HEK293 (cell line): ENCODE measurements around the gene ZNF174.

ENCODE experiments used
- BCL11B ChIP-seq: fragments of 450-650 bp; formaldehyde crosslinking; IDR thresholded peaks from 2 replicates; pipeline ENCODE4 v1.5.1; 2016; ENCODE audit warnings: low read depth, missing biosample characterization, missing genetic modification characterization
- CTCF ChIP-seq: fragments of 450-650 bp; formaldehyde crosslinking; IDR thresholded peaks from 2 replicates; pipeline ENCODE4 v1.5.1; 2016; ENCODE audit warnings: missing biosample characterization, missing genetic modification characterization
- ELK4 ChIP-seq: IDR thresholded peaks from 2 replicates; pipeline ENCODE4 v1.6.1; 2011; ENCODE audit warnings: mild to moderate bottlenecking, low read depth, low read length, borderline replicate concordance
- FEZF1 ChIP-seq: fragments of 450-650 bp; formaldehyde crosslinking; IDR thresholded peaks from 2 replicates; pipeline ENCODE4 v1.5.1; 2016; ENCODE audit warnings: missing biosample characterization, missing genetic modification characterization
- KLF16 ChIP-seq: fragments of 450-650 bp; formaldehyde crosslinking; IDR thresholded peaks from 2 replicates; pipeline ENCODE4 v1.5.1; 2017; ENCODE audit warnings: missing biosample characterization, missing genetic modification characterization
- MEIS1 ChIP-seq: sonication (generic); formaldehyde crosslinking; IDR thresholded peaks from 2 replicates; pipeline ENCODE4 v1.8.1; 2022; ENCODE audit warnings: missing genetic modification reagents, mild to moderate bottlenecking, borderline replicate concordance
- MYNN ChIP-seq: fragments of 450-650 bp; formaldehyde crosslinking; IDR thresholded peaks from 2 replicates; pipeline ENCODE4 v1.5.1; 2016; ENCODE audit warnings: missing biosample characterization, missing genetic modification characterization, borderline replicate concordance
- PRDM6 ChIP-seq: fragments of 450-650 bp; formaldehyde crosslinking; IDR thresholded peaks from 2 replicates; pipeline ENCODE4 v1.5.1; 2017; ENCODE audit warnings: missing biosample characterization, missing genetic modification characterization
- SP2 ChIP-seq: fragments of 450-650 bp; formaldehyde crosslinking; IDR thresholded peaks from 2 replicates; pipeline ENCODE4 v1.5.1; 2016; ENCODE audit warnings: missing biosample characterization, missing genetic modification characterization
- ZBTB10 ChIP-seq: fragments of 450-650 bp; formaldehyde crosslinking; IDR thresholded peaks from 2 replicates; pipeline ENCODE4 v1.5.1; 2016; ENCODE audit warnings: missing biosample characterization, missing genetic modification characterization
- ZBTB21 ChIP-seq: fragments of 450-650 bp; formaldehyde crosslinking; IDR thresholded peaks from 2 replicates; pipeline ENCODE4 v1.5.1; 2017; ENCODE audit warnings: missing biosample characterization, missing genetic modification characterization
- ZFP41 ChIP-seq: fragments of 450-650 bp; formaldehyde crosslinking; IDR thresholded peaks from 2 replicates; pipeline ENCODE4 v1.5.1; 2016; ENCODE audit warnings: missing biosample characterization, missing genetic modification characterization, borderline replicate concordance
- ZNF112 ChIP-seq: fragments of 450-650 bp; formaldehyde crosslinking; IDR thresholded peaks from 2 replicates; pipeline ENCODE4 v1.5.0; 2017; ENCODE audit warnings: missing biosample characterization, missing genetic modification characterization
- ZNF121 ChIP-seq: fragments of 450-650 bp; formaldehyde crosslinking; IDR thresholded peaks from 2 replicates; pipeline ENCODE4 v1.5.1; 2016; ENCODE audit warnings: missing biosample characterization, missing genetic modification characterization
- ZNF132 ChIP-seq: fragments of 450-650 bp; formaldehyde crosslinking; IDR thresholded peaks from 2 replicates; pipeline ENCODE4 v1.5.1; 2017; ENCODE audit warnings: missing biosample characterization, missing genetic modification characterization, borderline replicate concordance
- ZNF2 ChIP-seq: fragments of 450-650 bp; formaldehyde crosslinking; IDR thresholded peaks from 2 replicates; pipeline ENCODE4 v1.5.1; 2016; ENCODE audit warnings: missing biosample characterization, missing genetic modification characterization
- ZNF221 ChIP-seq: fragments of 450-650 bp; formaldehyde crosslinking; IDR thresholded peaks from 2 replicates; pipeline ENCODE4 v1.5.1; 2017; ENCODE audit warnings: missing biosample characterization, missing genetic modification characterization, borderline replicate concordance
- ZNF350 ChIP-seq: fragments of 450-650 bp; formaldehyde crosslinking; IDR thresholded peaks from 2 replicates; pipeline ENCODE4 v1.5.0; 2017; ENCODE audit warnings: missing biosample characterization, mild to moderate bottlenecking, missing genetic modification characterization
- ZNF48 ChIP-seq: fragments of 450-650 bp; formaldehyde crosslinking; IDR thresholded peaks from 2 replicates; pipeline ENCODE4 v1.5.1; 2016; ENCODE audit warnings: missing biosample characterization, missing genetic modification characterization
- ZNF513 ChIP-seq: fragments of 450-650 bp; IDR thresholded peaks from 2 replicates; pipeline ENCODE4 v1.5.1; 2018; ENCODE audit warnings: missing biosample characterization, missing genetic modification characterization
- ZNF521 ChIP-seq: fragments of 450-650 bp; formaldehyde crosslinking; IDR thresholded peaks from 2 replicates; pipeline ENCODE4 v1.5.1; 2017; ENCODE audit warnings: missing biosample characterization, mild to moderate bottlenecking, missing genetic modification characterization
- ZNF560 ChIP-seq: fragments of 450-650 bp; formaldehyde crosslinking; IDR thresholded peaks from 2 replicates; pipeline ENCODE4 v1.5.1; 2017; ENCODE audit warnings: missing biosample characterization, missing genetic modification characterization, borderline replicate concordance
- ZNF571 ChIP-seq: fragments of 450-650 bp; formaldehyde crosslinking; IDR thresholded peaks from 2 replicates; pipeline ENCODE4 v1.5.0; 2017; ENCODE audit warnings: missing biosample characterization, missing genetic modification characterization
- ZNF585B ChIP-seq: fragments of 450-650 bp; formaldehyde crosslinking; IDR thresholded peaks from 2 replicates; pipeline ENCODE4 v1.5.1; 2016; ENCODE audit warnings: missing biosample characterization, missing genetic modification characterization
- ZNF639 ChIP-seq: fragments of 450-650 bp; formaldehyde crosslinking; IDR thresholded peaks from 2 replicates; pipeline ENCODE4 v1.5.1; 2016; ENCODE audit warnings: missing biosample characterization, missing genetic modification characterization
- ZNF654 ChIP-seq: fragments of 450-650 bp; formaldehyde crosslinking; IDR thresholded peaks from 2 replicates; pipeline ENCODE4 v1.5.1; 2016; ENCODE audit warnings: low read depth, missing biosample characterization, missing genetic modification characterization
- ZNF660 ChIP-seq: fragments of 450-650 bp; IDR thresholded peaks from 2 replicates; pipeline ENCODE4 v1.5.1; 2018; ENCODE audit warnings: missing biosample characterization, mild to moderate bottlenecking, missing genetic modification characterization
- ZNF747 ChIP-seq: fragments of 450-650 bp; formaldehyde crosslinking; IDR thresholded peaks from 2 replicates; pipeline ENCODE4 v1.5.1; 2016; ENCODE audit warnings: missing biosample characterization, missing genetic modification characterization
- ZNF792 ChIP-seq: fragments of 450-650 bp; formaldehyde crosslinking; IDR thresholded peaks from 2 replicates; pipeline ENCODE4 v1.5.1; 2016; ENCODE audit warnings: missing biosample characterization, missing genetic modification characterization
- ZSCAN30 ChIP-seq: fragments of 450-650 bp; IDR thresholded peaks from 2 replicates; pipeline ENCODE4 v1.5.1; 2018; ENCODE audit warnings: missing biosample characterization, mild to moderate bottlenecking, missing genetic modification characterization, moderate library complexity

Gene ZNF174

GRCh38 chr16:3457434-3458252, 56.6 kb downstream of the ZNF174 start (continued):
- no peak for TF ChIP-seq ZNF513 (tag by site-specific recombination)
- no peak for TF ChIP-seq FEZF1 (tag by site-specific recombination)
- TF ChIP-seq ZNF48 (tag by site-specific recombination): no peak
- TF ChIP-seq ELK4: no peak; the same call in 1 of the 2 replicates
- TF ChIP-seq ZNF792 (tag by site-specific recombination): peak; percentile 64; the same call in 1 of the 2 replicates
- TF ChIP-seq BCL11B: no peak
- peak; percentile 99 for TF ChIP-seq ZSCAN30
- TF ChIP-seq ZFP41 (tag by site-specific recombination): no peak
- TF ChIP-seq ZNF350 (tag by site-specific recombination): no peak
- no peak; the same call in 1 of the 2 replicates for TF ChIP-seq ZNF121 (tag by site-specific recombination)
- peak; percentile 84; the same call in 1 of the 2 replicates for TF ChIP-seq ZNF2
- TF ChIP-seq ZNF521 (tag by site-specific recombination): no peak
- no peak for TF ChIP-seq MEIS1 (CRISPR knock-in tag)
- no peak for TF ChIP-seq ZNF221 (tag by site-specific recombination)
- no peak for TF ChIP-seq ZNF571 (tag by site-specific recombination)
- peak; percentile 73 for TF ChIP-seq SP2 (tag by site-specific recombination)
- no peak for TF ChIP-seq ZNF654 (tag by site-specific recombination)
- TF ChIP-seq KLF16: peak; percentile 81
- peak; percentile 47; the same call in 1 of the 2 replicates for TF ChIP-seq ZBTB10
- no peak for TF ChIP-seq ZNF747 (tag by site-specific recombination)
- TF ChIP-seq PRDM6: no peak
- TF ChIP-seq ZNF639 (tag by site-specific recombination): peak; percentile 60; the same call in 1 of the 2 replicates
- TF ChIP-seq MYNN (tag by site-specific recombination): peak; percentile 20; the same call in 1 of the 2 replicates
- no peak for TF ChIP-seq ZBTB21 (tag by site-specific recombination)
- TF ChIP-seq CTCF (tag by site-specific recombination): peak; percentile 28; the same call in 1 of the 2 replicates
- no peak for TF ChIP-seq ZNF585B
- no peak for TF ChIP-seq ZNF132 (tag by site-specific recombination)
- peak; percentile 78 for TF ChIP-seq ZNF660
- no peak for TF ChIP-seq ZNF560 (tag by site-specific recombination)
- TF ChIP-seq ZNF112 (tag by site-specific recombination): no peak
